Activated naive CD4-positive, alpha-beta T cell treated with Interleukin-2 at 50 U/mL for 16 hours (primary cell): ENCODE results near the gene MAP3K14.
A peak's percentile ranks its signal among the peaks of the same experiment; 100 is the strongest.
"Not testable (repeated sequence)": the region's sequence is repeated elsewhere in the genome, so short reads cannot be mapped to it uniquely, and the experiment has no call there.

ENCODE experiments used
- DNase-seq: peaks from one replicate; pipeline ENCODE4 v3.0.0-alpha.2; 2020

The MAP3K14 gene

GRCh38 chr17:45316434-45317110 is at the start of gene MAP3K14:
MAP3K14 (minus strand) TSS chr17:45317020; CDS start chr17:45290745, 26,275 bp downstream.
- peak; percentile 66 for DNase-seq

DNA sequence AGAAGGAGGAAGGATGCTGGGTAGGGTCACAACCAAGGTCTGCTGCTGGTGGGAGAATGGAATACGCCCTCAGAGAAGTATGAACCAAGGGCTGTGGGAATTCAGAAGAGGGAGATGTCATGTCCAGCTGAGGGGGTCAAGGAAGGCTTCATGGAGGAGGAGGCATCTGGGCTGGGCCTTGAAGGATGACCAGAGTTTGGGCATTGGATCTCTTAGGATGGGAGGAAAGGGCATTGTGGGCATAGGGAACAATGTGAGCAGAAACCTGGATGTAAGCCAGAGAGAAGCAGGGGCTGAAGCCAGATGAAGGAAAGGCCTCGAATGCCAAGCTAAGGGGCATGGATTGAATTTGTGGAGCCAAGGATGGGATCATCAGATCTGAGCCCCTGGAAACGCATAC is 49.2 kb upstream of the MAP3K14 start:
- no peak for DNase-seq

- DNase-seq, result no peak
Observed at GRCh38 chr17:45364531-45365390, 47.9 kb upstream of the MAP3K14 start.

GRCh38 chr17:45363498-45363897 is 46.7 kb upstream of the MAP3K14 start:
- no peak for DNase-seq

GRCh38 chr17:45361976-45362375 is 45.2 kb upstream of the MAP3K14 start:
- DNase-seq, result no peak

GRCh38 chr17:45361451-45361850 is 44.6 kb upstream of the MAP3K14 start:
- DNase-seq, result no peak

DNA sequence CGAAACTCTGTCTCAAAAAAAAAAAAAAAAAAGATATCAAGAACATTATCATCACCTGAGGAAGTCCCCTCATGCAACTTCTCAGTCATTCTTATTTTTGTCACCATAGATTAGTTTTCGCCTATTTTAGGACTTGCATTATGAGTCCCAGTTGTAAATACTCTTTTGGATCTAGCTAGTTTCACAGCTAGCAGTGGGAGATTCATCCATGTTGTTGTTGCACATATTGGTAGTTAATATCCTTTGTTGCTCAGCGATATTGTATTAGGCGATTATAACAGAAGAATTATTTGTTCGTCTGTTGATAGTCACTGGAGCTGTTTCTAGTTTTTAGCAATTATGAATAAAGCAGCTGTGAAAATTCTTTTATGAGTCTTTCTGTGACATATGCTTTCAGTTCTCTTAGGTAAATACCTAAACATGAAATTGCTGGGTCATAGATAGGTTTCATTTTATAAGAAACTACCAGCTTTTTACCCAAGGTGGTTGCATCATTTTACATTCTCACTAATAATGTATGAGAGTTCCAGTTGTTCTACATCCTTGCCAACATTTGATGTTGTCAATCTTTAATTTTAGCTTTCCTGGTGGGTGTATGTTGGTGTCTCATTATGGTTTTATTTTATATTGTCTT is 40.7 kb upstream of the MAP3K14 start:
- no peak for DNase-seq

- DNase-seq, result no peak
Observed at GRCh38 chr17:45355087-45355486, 38.3 kb upstream of the MAP3K14 start.

DNA sequence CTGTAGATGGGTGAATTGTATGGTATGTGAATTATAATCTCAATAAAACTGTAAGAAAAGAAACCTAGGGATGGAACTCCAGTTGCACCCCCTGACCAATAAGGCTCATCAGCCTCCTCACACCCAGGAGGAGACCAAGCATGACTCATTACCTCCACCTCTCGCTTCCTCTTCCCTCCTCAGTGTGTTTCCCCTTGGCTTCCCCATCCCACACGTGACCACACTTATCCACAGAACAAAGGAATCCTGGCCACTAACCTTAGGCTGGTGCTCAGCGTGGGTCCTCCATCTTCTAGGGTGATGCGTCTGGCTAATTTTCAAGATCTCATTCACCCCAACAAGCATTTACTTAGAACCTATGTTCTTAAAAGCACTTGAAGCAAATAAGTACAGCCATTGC is 36.2 kb upstream of the MAP3K14 start:
- peak; percentile 41 for DNase-seq

- DNase-seq, result no peak
Observed at GRCh38 chr17:45351831-45352230, 35.0 kb upstream of the MAP3K14 start.

DNA sequence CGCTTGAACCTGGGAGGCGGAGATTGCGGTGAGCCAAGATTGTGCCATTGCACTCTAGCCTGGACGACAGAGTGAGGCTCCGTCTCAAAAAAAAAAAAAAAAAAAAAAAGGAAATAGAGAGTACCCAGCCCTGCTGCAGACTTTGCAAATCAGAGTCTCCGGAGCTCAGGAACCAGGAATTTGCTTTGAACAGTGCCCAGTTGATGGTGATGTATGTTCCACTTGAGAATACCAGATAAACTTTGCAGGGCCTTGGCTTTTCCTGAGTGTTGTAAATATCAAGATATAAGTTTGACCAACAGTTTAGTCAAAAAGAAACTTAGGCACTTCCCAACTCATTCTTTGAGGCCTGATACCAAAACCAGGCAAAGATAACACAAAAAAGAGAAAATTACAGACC is 30.6 kb upstream of the MAP3K14 start:
- DNase-seq, result no peak

- no peak for DNase-seq
Observed at GRCh38 chr17:45346216-45347015, 29.6 kb upstream of the MAP3K14 start.

DNA sequence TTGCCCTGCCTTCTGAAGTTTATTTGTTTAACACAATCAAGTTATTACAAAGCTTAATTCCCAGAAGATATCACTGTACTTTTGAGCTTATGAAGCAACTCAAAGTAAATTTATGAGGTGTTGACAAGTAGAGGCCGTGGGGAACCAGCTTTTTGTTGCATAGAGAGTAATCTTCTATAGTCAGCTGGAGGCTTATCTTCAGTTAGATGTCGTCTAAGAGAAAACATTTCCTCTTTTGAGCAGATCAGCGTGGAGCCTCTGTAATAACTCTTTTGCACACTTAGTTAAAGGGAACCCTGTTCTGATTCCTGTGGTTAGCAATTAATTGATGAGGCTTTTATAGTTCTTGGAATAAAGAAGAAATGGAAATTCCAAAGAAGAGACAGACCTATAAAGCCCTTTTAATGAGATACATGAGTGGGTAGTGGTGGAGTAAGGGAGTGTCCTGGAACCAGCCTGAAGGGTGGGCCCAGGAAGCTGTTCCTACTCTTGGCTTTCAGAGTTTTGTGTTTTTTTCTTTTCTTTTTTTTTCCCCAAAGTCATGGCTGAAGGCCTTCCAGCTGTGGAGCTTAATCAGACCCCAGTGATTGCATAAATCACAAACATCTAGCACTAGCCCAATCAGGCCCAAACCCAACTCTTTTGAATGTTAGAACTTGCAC is 28.9 kb upstream of the MAP3K14 start:
- DNase-seq, result no peak

DNA sequence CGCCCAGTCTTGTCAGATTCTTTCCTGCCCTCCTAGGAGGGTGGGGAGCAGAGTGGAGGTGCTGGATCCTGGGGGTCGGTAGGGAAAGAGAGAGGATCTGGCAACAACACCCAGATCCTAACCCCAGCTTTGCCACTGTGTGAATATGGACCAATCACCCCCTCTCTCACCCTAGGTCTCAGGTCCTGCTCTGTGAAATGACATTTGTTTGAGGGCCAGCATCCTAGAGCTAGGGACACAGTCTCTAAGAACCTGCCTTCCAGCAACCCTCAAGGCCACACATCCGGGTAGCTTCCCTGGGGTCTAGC is 28.4 kb upstream of the MAP3K14 start:
- no peak for DNase-seq

DNA sequence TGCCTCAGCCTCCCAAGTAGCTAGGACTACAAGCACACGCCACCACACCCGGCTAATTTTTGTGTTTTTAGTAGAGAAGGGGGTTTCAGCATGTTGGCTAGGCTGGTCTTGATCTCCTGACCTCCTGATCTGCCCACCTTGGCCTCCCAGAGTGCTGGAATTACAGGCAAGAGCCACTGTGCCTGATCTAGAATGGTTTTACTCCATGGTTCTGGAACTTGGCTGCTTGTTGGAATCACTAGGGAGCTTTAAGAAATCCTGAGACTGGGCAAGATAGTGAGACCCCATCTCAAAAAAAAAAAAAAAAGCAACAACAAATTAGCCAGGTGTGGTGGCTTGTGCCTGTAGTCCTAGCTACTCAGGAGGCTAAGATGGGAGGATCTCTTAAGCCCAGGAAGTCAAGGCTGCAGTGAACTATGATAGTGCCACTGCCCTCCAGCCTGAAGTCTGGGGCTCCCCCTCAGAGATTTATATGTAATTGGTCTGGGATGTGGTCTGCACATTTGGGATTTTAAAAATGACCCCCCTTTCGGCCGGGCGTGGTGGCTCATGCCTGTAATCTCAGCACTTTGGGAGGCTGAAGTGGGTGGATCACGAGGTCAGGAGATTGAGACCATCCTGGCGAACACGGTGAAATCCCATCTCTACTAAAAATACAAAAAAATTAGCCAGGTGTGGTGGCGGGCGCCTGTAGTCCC is 27.3 kb upstream of the MAP3K14 start:
- not testable (repeated sequence) for DNase-seq

- DNase-seq, result no peak
Observed at GRCh38 chr17:45342871-45343526, 26.2 kb upstream of the MAP3K14 start.

- DNase-seq, result no peak
Observed at GRCh38 chr17:45342306-45342705, 25.5 kb upstream of the MAP3K14 start.

DNA sequence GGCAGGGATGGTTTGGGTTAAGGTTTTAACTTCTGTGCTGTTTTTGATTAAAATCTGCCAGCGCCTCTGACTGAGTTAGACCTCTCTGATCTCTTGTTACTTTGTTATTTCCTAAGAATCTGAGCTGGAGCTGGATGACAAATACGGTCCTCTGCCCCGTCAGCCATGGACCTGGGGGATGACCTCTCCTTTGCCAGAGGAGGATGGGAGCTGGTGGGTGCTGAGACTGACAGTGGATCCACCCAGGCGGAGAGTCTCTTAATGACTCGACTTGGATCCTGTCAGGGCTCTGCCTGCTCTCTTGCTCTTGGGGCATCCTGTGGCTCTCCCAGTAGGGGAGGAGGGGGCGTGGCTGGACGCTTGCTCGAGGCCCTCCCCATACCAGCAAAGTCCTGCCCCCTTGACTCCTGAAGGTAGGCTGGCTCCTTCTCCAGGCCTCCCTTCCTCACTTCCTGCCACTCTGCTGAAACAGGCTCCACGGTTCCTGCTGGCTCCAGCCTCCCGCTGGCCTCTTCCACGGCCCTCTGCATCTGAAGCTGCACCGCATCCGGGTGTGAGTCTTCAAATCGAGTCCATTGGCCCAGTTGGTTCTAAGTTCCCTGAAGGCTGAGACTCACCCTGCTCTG is 24.8 kb upstream of the MAP3K14 start:
- DNase-seq, result no peak

- DNase-seq, result no peak
Observed at GRCh38 chr17:45339646-45340605, 23.1 kb upstream of the MAP3K14 start.
